ENCODE results near the gene LRRIQ1. TPM values are rescaled to one million over a fixed set of nuclear protein-coding genes. Genes with fewer than 3 reads are reported as not detected.

LRRIQ1 gene
- total and polyA plus RNA-seq, 4 donors, result 0.05 to 0.08 TPM; not detected in 2

GRCh38 chr12:85036733-85037132 is 582 bp downstream of the LRRIQ1 start:
- 22% methylated on average over 3 of the region's 3 CpGs for WGBS
- Histone ChIP-seq H3K4me1 (ENCODE audit: control insufficient read depth in 4 of 4, insufficient read depth in 4 of 4, low read length in 3 of 4) (peaks cover 0 to 7% (median 2%) of the 10 kb centered on the region in 4 donors), H3K9me3 (ENCODE audit: control insufficient read depth in 4 of 4, low read length in 3 of 4) (no peaks in the 10 kb centered on the region), H3K27ac (ENCODE audit: low read depth in 1 of 2, low read length in 2 of 2) (no peak overlapping the region), H3K27me3 (ENCODE audit: control insufficient read depth in 4 of 4, insufficient read depth in 4 of 4, low read length in 3 of 4) (peaks cover 0 to 7% (median 1%) of the 10 kb centered on the region in 4 donors), H3K4me3 (ENCODE audit: low read depth in 1 of 3, low read length in 3 of 3) (peak overlapping the region in 1 of 3 donors; percentile 61), H3K36me3 (ENCODE audit: control insufficient read depth in 4 of 4, insufficient read depth in 3 of 4, low read depth in 1 of 4, low read length in 3 of 4) (no peaks in the 10 kb centered on the region), H3K9ac (ENCODE audit: low read depth in 1 of 2, low read length in 2 of 2) (no peak overlapping the region)
- DNase-seq (ENCODE audit: low spot score), result no peak
- no peak for TF ChIP-seq YY1 (IDR thresholded peaks at IDR 0.05)
- no peak for TF ChIP-seq CTCF (IDR thresholded peaks at IDR 0.05; ENCODE audit: low read depth, low read length, missing input control)
- no peak for TF ChIP-seq JUND (IDR thresholded peaks at IDR 0.05)
- no peak for TF ChIP-seq HNF4A (conservative IDR thresholded peaks at IDR 0.05)
- no peak for TF ChIP-seq GABPA (IDR thresholded peaks at IDR 0.05 in 1 of 2, conservative IDR thresholded peaks at IDR 0.05 in 1 of 2)
- TF ChIP-seq RAD21 (IDR thresholded peaks at IDR 0.05), result no peak
- TF ChIP-seq SP1 (IDR thresholded peaks at IDR 0.05), result no peak
- no peak for TF ChIP-seq MAX (IDR thresholded peaks at IDR 0.05)
- no peak for TF ChIP-seq EGR1 (IDR thresholded peaks at IDR 0.05; ENCODE audit: low read depth in 2 of 2)
- no peak for TF ChIP-seq RXRA (IDR thresholded peaks at IDR 0.05)
- TF ChIP-seq HNF4G (IDR thresholded peaks at IDR 0.05), result no peak
- no peak for TF ChIP-seq NR2F2 (IDR thresholded peaks at IDR 0.05)
- TF ChIP-seq ATF3 (IDR thresholded peaks at IDR 0.05), result no peak

- H3K9ac ChIP-seq (ENCODE audit: low read depth in 1 of 2, low read length in 2 of 2), result no peak overlapping the region
- TF ChIP-seq JUND (IDR thresholded peaks at IDR 0.05), result no peak
- TF ChIP-seq REST (IDR thresholded peaks at IDR 0.05), result no peak
- TF ChIP-seq ATF3 (IDR thresholded peaks at IDR 0.05), result no peak
- no peak for TF ChIP-seq EGR1 (IDR thresholded peaks at IDR 0.05; ENCODE audit: low read depth in 2 of 2)
- no peak for TF ChIP-seq CTCF (IDR thresholded peaks at IDR 0.05; ENCODE audit: low read depth, low read length, missing input control)
- TF ChIP-seq HNF4G (IDR thresholded peaks at IDR 0.05), result no peak
- no peak for TF ChIP-seq FOXA1 (IDR thresholded peaks at IDR 0.05)
- no peak for TF ChIP-seq RAD21 (IDR thresholded peaks at IDR 0.05)
- TF ChIP-seq GABPA (IDR thresholded peaks at IDR 0.05 in 1 of 2, conservative IDR thresholded peaks at IDR 0.05 in 1 of 2), result no peak
- no peak for TF ChIP-seq HNF4A (conservative IDR thresholded peaks at IDR 0.05)
- TF ChIP-seq RXRA (IDR thresholded peaks at IDR 0.05), result no peak
- WGBS, result 24% methylated on average over 1 of the region's 1 CpG
Observed at GRCh38 chr12:85041395-85041794, 5.2 kb downstream of the LRRIQ1 start.

More at GRCh38 chr12:85041395-85041794, 5.2 kb downstream of the LRRIQ1 start:
- Histone ChIP-seq H3K27me3 (ENCODE audit: control insufficient read depth in 4 of 4, insufficient read depth in 4 of 4, low read length in 3 of 4) (peaks cover 0 to 3% (median 0%) of the 10 kb centered on the region in 4 donors), H3K27ac (ENCODE audit: low read depth in 1 of 2, low read length in 2 of 2) (no peak overlapping the region), H3K36me3 (ENCODE audit: control insufficient read depth in 4 of 4, insufficient read depth in 3 of 4, low read depth in 1 of 4, low read length in 3 of 4) (no peaks in the 10 kb centered on the region), H3K4me3 (ENCODE audit: low read depth in 1 of 3, low read length in 3 of 3) (no peak overlapping the region), H3K4me1 (ENCODE audit: control insufficient read depth in 4 of 4, insufficient read depth in 4 of 4, low read length in 3 of 4) (peaks cover 0 to 3% (median under 1%) of the 10 kb centered on the region in 4 donors), H3K9me3 (ENCODE audit: control insufficient read depth in 4 of 4, low read length in 3 of 4) (no peaks in the 10 kb centered on the region)
- DNase-seq (ENCODE audit: low spot score), result no peak

All from liver (tissue), 9 donors.